Measurements from ENCODE around the gene ZNF385D.
"Not testable (repeated sequence)": the region's sequence is repeated elsewhere in the genome, so short reads cannot be mapped to it uniquely, and the experiment has no call there.

ZNF385D gene

DNA sequence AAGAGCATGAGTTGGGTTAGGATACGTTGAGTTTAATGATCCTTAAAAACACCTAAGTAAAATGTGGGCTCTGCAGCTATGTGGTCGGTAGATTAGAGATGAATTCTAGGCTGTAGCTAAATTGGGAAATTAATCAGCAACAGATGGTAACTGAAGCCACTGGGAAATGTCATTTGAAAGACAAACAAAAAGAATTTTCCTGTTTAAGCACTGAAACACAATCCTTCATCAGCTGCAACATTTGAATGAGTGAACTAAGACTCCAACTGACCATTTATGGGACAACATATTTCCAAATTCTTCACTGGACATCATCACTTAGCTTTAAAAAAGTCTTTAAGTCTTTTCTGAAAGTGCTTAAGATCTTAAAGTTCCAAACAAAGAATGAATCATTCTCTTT lies 226.9 kb downstream of the ZNF385D start:
- no peak overlapping the region for H3K4me3 ChIP-seq (ENCODE audit: low read depth, low read length)

- H3K4me3 ChIP-seq (ENCODE audit: low read depth, low read length) = no peak overlapping the region
Measured at GRCh38 chr3:21520106-21520963, 230.7 kb downstream of the ZNF385D start.

- no peak overlapping the region for H3K4me3 ChIP-seq (ENCODE audit: low read depth, low read length)
Measured at GRCh38 chr3:21517184-21517583, 233.8 kb downstream of the ZNF385D start.

GRCh38 chr3:21515417-21515816 lies 235.6 kb downstream of the ZNF385D start:
- H3K4me3 ChIP-seq (ENCODE audit: low read depth, low read length) = no peak overlapping the region

- H3K4me3 ChIP-seq (ENCODE audit: low read depth, low read length) = no peak overlapping the region
Measured at GRCh38 chr3:21509731-21510470, 241.1 kb downstream of the ZNF385D start.

DNA sequence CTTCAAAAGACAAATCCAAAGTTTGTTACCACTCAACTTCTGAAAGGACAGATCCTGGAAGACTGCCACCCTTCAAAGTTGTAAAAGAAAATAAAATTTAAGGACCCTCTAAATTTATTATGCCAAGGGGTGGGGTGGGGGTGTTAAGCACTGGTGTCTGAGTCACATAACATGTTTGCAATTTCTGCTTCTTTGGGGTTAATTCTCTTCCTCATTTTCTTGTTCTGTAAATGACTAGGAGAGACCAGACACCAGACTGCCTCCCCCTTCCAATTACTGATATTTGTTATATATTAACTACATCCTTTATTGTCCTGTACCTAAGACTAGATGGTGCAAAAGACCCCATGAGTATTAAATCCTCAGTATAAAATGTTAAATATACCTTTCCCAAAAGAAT lies 242.8 kb downstream of the ZNF385D start:
- no peak overlapping the region for H3K4me3 ChIP-seq (ENCODE audit: low read depth, low read length)

DNA sequence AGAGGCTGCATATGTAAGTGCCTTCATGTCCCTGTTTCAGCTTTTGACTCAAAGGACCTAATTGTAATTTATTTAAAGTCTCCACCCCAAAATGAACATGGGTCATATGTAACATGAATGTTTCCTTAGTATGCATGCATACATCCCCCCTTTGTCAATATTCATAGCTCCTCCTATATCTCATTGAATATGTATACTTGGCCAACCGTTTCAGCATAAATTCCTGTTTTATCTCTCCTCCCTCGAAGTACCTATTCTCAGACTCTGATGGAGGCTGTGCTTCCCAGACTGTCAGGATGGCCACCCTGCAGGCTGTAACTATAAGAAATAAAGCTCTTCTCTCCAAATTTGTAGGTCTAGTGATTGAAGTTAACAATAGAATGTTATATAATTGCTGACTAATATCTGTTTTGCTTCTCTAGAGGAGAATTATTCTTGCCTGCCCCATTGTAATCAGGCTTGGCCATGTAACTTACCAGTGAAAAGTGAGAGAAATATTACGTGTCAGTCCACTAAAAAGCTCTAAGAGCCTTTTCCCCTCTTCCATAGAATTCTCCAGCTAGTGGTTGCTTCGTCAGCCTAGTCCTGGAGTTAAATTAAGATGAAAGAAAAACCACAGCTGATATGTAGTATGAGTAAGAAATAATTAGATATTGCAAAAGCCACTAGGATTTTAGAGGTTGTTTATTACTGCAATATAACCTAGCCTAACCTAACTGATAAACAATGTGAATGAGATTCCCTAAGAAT lies 245.1 kb downstream of the ZNF385D start:
- no peak overlapping the region for H3K4me3 ChIP-seq (ENCODE audit: low read depth, low read length)

GRCh38 chr3:21502656-21503055 lies 248.4 kb downstream of the ZNF385D start:
- no peak overlapping the region for H3K4me3 ChIP-seq (ENCODE audit: low read depth, low read length)

- H3K4me3 ChIP-seq (ENCODE audit: low read depth, low read length) = no peak overlapping the region
Measured at GRCh38 chr3:21500834-21501233, 250.2 kb downstream of the ZNF385D start.

DNA sequence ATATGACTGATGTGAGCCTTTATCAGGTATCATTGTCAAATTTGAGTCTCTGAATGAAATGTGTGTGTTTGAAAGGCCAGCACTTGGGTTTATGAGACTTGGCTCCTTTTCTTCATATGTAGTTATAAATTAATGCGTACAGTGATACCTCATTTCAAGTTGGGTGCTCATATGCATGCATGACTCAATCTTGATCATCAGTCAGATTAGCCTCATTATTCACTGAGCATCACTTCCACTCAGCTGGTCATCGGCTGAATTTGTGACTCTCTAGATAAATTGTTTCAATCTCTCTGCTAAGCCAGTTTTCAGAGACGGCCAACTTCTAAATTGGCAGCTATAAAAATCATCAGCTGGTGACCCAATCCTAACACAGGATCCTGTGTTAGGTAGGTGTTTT lies 260.3 kb downstream of the ZNF385D start:
- H3K4me3 ChIP-seq (ENCODE audit: low read depth, low read length) = not testable (repeated sequence)

- no peak overlapping the region for H3K4me3 ChIP-seq (ENCODE audit: low read depth, low read length)
Measured at GRCh38 chr3:21487520-21487919, 263.5 kb downstream of the ZNF385D start.

DNA sequence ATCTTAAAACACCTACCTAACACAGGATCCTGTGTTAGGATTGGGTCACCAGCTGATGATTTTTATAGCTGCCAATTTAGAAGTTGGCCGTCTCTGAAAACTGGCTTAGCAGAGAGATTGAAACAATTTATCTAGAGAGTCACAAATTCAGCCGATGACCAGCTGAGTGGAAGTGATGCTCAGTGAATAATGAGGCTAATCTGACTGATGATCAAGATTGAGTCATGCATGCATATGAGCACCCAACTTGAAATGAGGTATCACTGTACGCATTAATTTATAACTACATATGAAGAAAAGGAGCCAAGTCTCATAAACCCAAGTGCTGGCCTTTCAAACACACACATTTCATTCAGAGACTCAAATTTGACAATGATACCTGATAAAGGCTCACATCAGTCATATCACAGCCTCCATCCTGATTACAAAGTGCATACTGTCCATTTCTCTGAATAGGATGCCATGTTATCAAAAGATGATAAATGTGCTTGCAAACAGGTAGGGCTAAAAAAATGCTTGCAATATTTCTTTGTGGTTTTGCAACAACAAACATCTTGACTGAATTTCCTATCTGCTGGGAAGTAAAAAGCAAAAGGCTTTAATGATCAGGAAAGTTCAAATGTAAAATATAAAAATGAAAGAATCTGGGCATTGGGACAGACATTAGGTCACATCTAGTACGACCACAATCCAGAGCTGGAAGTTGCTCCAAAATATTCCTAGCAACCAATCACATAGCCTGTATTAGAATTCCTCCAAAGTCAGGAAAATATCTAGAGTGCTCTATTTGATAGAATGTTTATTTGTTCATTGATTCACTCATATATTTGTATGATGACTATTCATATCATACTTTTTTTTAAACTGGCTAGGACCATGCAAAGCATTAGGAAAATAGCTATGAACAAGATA lies 264.7 kb downstream of the ZNF385D start:
- not testable (repeated sequence) for H3K4me3 ChIP-seq (ENCODE audit: low read depth, low read length)

DNA sequence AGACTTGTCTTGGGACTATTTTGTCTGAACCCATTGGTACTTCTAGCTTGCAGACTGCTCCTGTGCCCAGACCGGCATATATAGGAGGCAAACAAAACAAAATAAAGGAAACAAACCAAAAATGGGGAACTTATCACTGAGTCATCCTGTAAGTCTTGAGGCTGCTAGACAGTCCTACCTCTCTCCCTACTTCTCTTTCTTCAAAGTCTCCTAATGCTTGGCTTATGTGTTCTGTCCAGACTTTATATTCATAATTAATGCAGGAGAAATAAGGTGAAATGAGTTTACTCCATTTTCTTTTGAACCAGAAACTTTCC lies 266.2 kb downstream of the ZNF385D start:
- no peak overlapping the region for H3K4me3 ChIP-seq (ENCODE audit: low read depth, low read length)

- H3K4me3 ChIP-seq (ENCODE audit: low read depth, low read length) = no peak overlapping the region
Measured at GRCh38 chr3:21484057-21484827, 266.8 kb downstream of the ZNF385D start.

DNA sequence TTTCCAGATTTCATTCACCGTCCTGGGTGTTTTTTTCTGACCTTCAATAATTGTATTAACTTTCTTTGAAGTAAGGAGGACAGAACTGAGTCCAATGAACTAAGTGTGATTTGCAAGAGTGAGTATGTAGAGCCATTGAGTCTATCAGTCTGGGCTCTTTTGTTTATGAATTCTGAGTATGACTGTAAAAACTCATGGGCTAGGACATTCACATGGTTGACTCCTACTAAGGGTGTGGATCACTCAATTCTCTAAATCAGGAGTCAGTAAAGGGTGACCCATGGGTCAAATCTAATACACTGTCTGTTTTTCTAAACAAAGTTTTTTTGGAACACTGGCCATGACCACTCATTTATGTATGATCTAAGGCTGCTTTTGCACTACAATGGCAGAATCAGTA lies 269.0 kb downstream of the ZNF385D start:
- no peak overlapping the region for H3K4me3 ChIP-seq (ENCODE audit: low read depth, low read length)

- H3K4me3 ChIP-seq (ENCODE audit: low read depth, low read length) = no peak overlapping the region
Measured at GRCh38 chr3:21477541-21478288, 273.3 kb downstream of the ZNF385D start.

GRCh38 chr3:21466476-21466875 lies 284.5 kb downstream of the ZNF385D start:
- no peak overlapping the region for H3K4me3 ChIP-seq (ENCODE audit: low read depth, low read length)

DNA sequence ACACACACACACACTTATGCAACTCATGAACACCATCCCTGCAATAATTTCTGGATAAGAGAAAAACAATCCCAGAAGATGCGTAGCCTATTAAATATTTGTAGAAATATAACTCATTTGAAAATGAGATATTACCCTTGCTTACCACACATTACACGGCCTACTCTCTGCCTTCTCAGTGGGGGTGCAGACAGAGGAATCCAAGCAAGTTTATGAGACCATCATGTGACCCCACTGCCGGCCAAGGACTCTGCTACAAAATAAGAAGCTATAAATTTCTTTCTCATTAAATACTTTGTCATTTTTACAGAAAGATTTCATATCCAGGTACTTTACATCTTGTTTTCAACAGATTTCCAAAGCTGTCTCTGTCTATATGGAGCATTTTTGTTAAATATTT lies 286.3 kb downstream of the ZNF385D start:
- H3K4me3 ChIP-seq (ENCODE audit: low read depth, low read length) = no peak overlapping the region

- H3K4me3 ChIP-seq (ENCODE audit: low read depth, low read length) = no peak overlapping the region
Measured at GRCh38 chr3:21463319-21463718, 287.7 kb downstream of the ZNF385D start.

All from iPS-11a (cell line).